Endodermal cell (in vitro differentiated cells): Measurements from ENCODE around the gene THSD4. TPM values are rescaled to one million over a fixed set of nuclear protein-coding genes. Genes with fewer than 3 reads are reported as not detected.

Source experiments
- DNase-seq: peaks from one replicate; pipeline ENCODE4 v3.0.0-alpha.2; 2017
- H3K27ac ChIP-seq: 2 replicates; pipeline ENCODE4 v1.5.1; 2013; ENCODE audit warnings: mild to moderate bottlenecking, low read depth, low read length, moderate library complexity
- H3K27me3 ChIP-seq: 2 replicates; pipeline ENCODE4 v1.6.1; 2013; ENCODE audit warnings: mild to moderate bottlenecking, low read length, moderate library complexity; ENCODE audit not compliant: insufficient read depth, control insufficient read depth, poor library complexity, severe bottlenecking
- H3K36me3 ChIP-seq: 2 replicates; pipeline ENCODE4 v1.7.0; 2013; ENCODE audit warnings: mild to moderate bottlenecking, low read length, moderate library complexity; ENCODE audit not compliant: control insufficient read depth, insufficient read depth
- H3K4me1 ChIP-seq: one replicate; pipeline ENCODE4 v1.7.0; 2013; ENCODE audit warnings: low read length; ENCODE audit not compliant: control insufficient read depth, insufficient read depth
- H3K4me3 ChIP-seq: 2 replicates; pipeline ENCODE4 v1.5.1; 2013; ENCODE audit warnings: mild to moderate bottlenecking, low read length, moderate library complexity
- H3K9ac ChIP-seq: 2 replicates; pipeline ENCODE4 v1.6.1; 2013; ENCODE audit warnings: mild to moderate bottlenecking, low read length, moderate library complexity; ENCODE audit not compliant: poor library complexity, severe bottlenecking; ENCODE audit errors: extremely low read depth
- H3K9me3 ChIP-seq: 2 replicates; pipeline ENCODE4 v1.6.1; 2013; ENCODE audit warnings: mild to moderate bottlenecking, low read length, moderate library complexity; ENCODE audit not compliant: control insufficient read depth
- H3K27ac Mint-ChIP-seq: 2 replicates; pipeline ENCODE4 v1.8.0; 2020; ENCODE audit warnings: mixed read lengths
- H3K27me3 Mint-ChIP-seq: 2 replicates; pipeline ENCODE4 v1.8.0; 2021; ENCODE audit warnings: mild to moderate bottlenecking, mixed read lengths; ENCODE audit not compliant: insufficient read depth
- H3K36me3 Mint-ChIP-seq: 2 replicates; pipeline ENCODE4 v1.8.0; 2020; ENCODE audit warnings: low read depth, mixed read lengths
- H3K4me1 Mint-ChIP-seq: 2 replicates; pipeline ENCODE4 v1.8.0; 2020; ENCODE audit warnings: mixed read lengths
- H3K4me3 Mint-ChIP-seq: 2 replicates; pipeline ENCODE4 v1.8.0; 2020; ENCODE audit warnings: mild to moderate bottlenecking, moderate library complexity, mixed read lengths
- H3K9me3 Mint-ChIP-seq: 2 replicates; pipeline ENCODE4 v1.8.0; 2020; ENCODE audit warnings: mild to moderate bottlenecking, mixed read lengths
- CTCF ChIP-seq: fragments of 200-600 bp; sonication (generic); conservative IDR thresholded peaks from 2 replicates; pipeline ENCODE4 v1.5.0; 2021; ENCODE audit warnings: antibody characterized with exemption, mild to moderate bottlenecking
- WGBS, 2 experiments: methylation state at CpG; one replicate each; pipeline versions ENCODE4 v1.1.5 to v1.1.7; 2013; ENCODE audit warnings: missing lambda C conversion rate in 2 of 2, mixed read lengths in 1 of 2; ENCODE audit not compliant: insufficient coverage in 1 of 2, insufficient read length in 1 of 2; 5-methylcytosine and 5-hydroxymethylcytosine counted together
- total RNA-seq, 2 donors: library from RNA; stranded (reverse); fragmentation: NEBNext Ultra II Directional in 1 of 2; extraction: Animal tissue kit (Norgen Biotek cat#: 25700) in 1 of 2; gene quantifications; 2 replicates in 1 of 2; 3 replicates in 1 of 2; pipeline ENCODE4 v1.2.1, GENCODE V29; 2021

The THSD4 gene
- total RNA-seq, 2 donors from 2014 or later, result 4.6 to 5.4 TPM

GRCh38 chr15:71790081-71790480 lies 674.8 kb downstream of the THSD4 start:
- Histone ChIP-seq H3K27me3 (no peaks in the 10 kb centered on the region), H3K4me1 (no peaks in the 10 kb centered on the region), H3K9me3 (no peaks in the 10 kb centered on the region), H3K27ac (no peak overlapping the region), H3K4me3 (no peak overlapping the region), H3K9ac (no peak overlapping the region), H3K36me3 (no peaks in the 10 kb centered on the region)
- DNase-seq, result peak; percentile 44
- Mint-ChIP-seq H3K36me3 (no peaks in the 10 kb centered on the region), H3K4me1 (no peaks in the 10 kb centered on the region), H3K9me3 (peaks cover 2% of the 10 kb centered on the region), H3K27me3 (peaks cover 2% of the 10 kb centered on the region), H3K4me3 (no peak overlapping the region), H3K27ac (no peak overlapping the region)
- TF ChIP-seq CTCF, result no peak
- WGBS, 2 experiments, result 91 to 95% methylated on average over 9 to 10 of the region's 10 CpGs

- H3K36me3 Mint-ChIP-seq, result no peaks in the 10 kb centered on the region
- H3K27ac Mint-ChIP-seq, result no peak overlapping the region
- no peak overlapping the region for H3K27ac ChIP-seq
These were observed 676.7 kb downstream of the THSD4 start for GRCh38 chr15:71791975-71792374.

GRCh38 chr15:71792521-71792920 lies 677.2 kb downstream of the THSD4 start:
- H3K36me3 ChIP-seq, result no peaks in the 10 kb centered on the region
- no peak overlapping the region for H3K27ac Mint-ChIP-seq
- no peak overlapping the region for H3K4me3 Mint-ChIP-seq
- H3K27me3 Mint-ChIP-seq, result peaks cover 2% of the 10 kb centered on the region
- peaks cover 2% of the 10 kb centered on the region for H3K9me3 Mint-ChIP-seq
- no peaks in the 10 kb centered on the region for H3K36me3 Mint-ChIP-seq
- no peaks in the 10 kb centered on the region for H3K9me3 ChIP-seq
- no peak overlapping the region for H3K9ac ChIP-seq
- WGBS, 2 experiments, result 63 to 100% methylated on average over 1 to 2 of the region's 2 CpGs
- DNase-seq, result no peak
- no peaks in the 10 kb centered on the region for H3K4me1 Mint-ChIP-seq
- H3K4me1 ChIP-seq, result no peaks in the 10 kb centered on the region
- no peak overlapping the region for H3K4me3 ChIP-seq
- H3K27me3 ChIP-seq, result no peaks in the 10 kb centered on the region
- H3K27ac ChIP-seq, result no peak overlapping the region
- no peak for TF ChIP-seq CTCF

More at GRCh38 chr15:71791975-71792374, 676.7 kb downstream of the THSD4 start:
- H3K36me3 ChIP-seq, result no peaks in the 10 kb centered on the region
- no peaks in the 10 kb centered on the region for H3K27me3 ChIP-seq
- peak; percentile 28 for DNase-seq
- H3K4me3 ChIP-seq, result no peak overlapping the region
- Mint-ChIP-seq H3K27me3 (peaks cover 2% of the 10 kb centered on the region), H3K9me3 (peaks cover 2% of the 10 kb centered on the region), H3K4me3 (no peak overlapping the region), H3K4me1 (no peaks in the 10 kb centered on the region)
- no peak overlapping the region for H3K9ac ChIP-seq
- no peaks in the 10 kb centered on the region for H3K4me1 ChIP-seq
- WGBS, 2 experiments, result 90 to 92% methylated on average over 7 of the region's 7 CpGs
- TF ChIP-seq CTCF, result no peak
- H3K9me3 ChIP-seq, result no peaks in the 10 kb centered on the region
